ENCODE data around the gene MYO18B. TPM values are rescaled to one million over a fixed set of nuclear protein-coding genes. Genes with fewer than 3 reads are reported as not detected.

The MYO18B gene
- total RNA-seq, 4 donors from 2014 or later, result under 0.01 to 0.50 (median 0.13) TPM

DNA sequence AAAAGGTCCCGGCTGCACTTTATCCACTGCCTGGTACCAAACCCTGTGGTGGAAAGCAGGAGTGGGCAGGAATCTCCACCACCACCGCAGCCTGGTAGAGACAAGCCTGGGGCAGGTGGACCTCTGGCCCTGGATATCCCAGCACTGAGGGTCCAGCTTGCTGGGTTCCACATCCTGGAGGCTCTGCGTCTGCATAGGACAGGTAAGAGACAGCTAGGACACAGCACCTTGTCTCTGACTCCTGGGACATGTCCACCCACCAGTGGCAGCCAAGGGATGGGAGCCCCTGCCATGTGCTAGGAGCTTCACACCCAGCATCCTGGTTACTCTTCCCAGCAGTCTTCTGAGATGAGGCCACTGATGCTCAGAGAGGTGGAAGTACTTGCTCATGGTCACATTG, 105.5 kb downstream of the MYO18B start:
- Histone ChIP-seq H3K36me3 (peaks cover 0 to 31% (median 0%) of the 10 kb centered on the region in 4 donors), H3K4me3 (no peak overlapping the region), H3K4me1 (peaks cover 0 to 4% (median 0%) of the 10 kb centered on the region in 4 donors), H3K27me3 (peaks cover 0 to 17% (median 0%) of the 10 kb centered on the region in 4 donors), H3K9me3 (no peaks in the 10 kb centered on the region), H3K27ac (replicated peaks in 1 of 4) (no peak overlapping the region)
- no peak for DNase-seq (ENCODE audit: extremely low spot score)
- intact Hi-C loops (cut with DNase I), result no loop called here
- 89% methylated on average over 3 of the region's 3 CpGs for WGBS
- no peak for TF ChIP-seq POLR2AphosphoS5 (IDR thresholded peaks at IDR 0.05)
- TF ChIP-seq, protein P1, sequence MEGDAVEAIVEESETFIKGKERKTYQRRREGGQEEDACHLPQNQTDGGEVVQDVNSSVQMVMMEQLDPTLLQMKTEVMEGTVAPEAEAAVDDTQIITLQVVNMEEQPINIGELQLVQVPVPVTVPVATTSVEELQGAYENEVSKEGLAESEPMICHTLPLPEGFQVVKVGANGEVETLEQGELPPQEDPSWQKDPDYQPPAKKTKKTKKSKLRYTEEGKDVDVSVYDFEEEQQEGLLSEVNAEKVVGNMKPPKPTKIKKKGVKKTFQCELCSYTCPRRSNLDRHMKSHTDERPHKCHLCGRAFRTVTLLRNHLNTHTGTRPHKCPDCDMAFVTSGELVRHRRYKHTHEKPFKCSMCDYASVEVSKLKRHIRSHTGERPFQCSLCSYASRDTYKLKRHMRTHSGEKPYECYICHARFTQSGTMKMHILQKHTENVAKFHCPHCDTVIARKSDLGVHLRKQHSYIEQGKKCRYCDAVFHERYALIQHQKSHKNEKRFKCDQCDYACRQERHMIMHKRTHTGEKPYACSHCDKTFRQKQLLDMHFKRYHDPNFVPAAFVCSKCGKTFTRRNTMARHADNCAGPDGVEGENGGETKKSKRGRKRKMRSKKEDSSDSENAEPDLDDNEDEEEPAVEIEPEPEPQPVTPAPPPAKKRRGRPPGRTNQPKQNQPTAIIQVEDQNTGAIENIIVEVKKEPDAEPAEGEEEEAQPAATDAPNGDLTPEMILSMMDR (IDR thresholded peaks at IDR 0.05), result no peak
- no peak for TF ChIP-seq EP300 (IDR thresholded peaks at IDR 0.05)
- TF ChIP-seq POLR2A (IDR thresholded peaks at IDR 0.05; ENCODE audit: low read depth), result no peak

DNA sequence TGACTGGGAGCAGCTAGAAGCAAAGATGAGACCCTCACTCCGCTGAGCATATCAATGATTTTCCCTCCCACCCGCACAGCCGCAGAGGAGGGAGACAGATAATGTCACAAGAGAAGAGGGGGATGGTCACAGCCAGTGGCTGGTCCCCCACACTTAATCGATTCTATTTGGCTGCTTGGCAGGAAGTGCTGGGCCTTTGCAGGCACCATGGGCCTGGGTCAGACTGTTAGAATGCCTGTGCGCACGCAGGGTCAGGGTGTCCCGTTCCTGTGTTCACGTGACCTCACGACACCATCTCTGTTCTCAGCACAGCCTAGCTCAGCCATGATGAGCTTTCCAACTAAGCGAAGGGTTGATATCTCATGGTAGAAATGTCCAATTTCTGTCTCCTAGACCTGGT, 107.0 kb downstream of the MYO18B start:
- H3K27me3 ChIP-seq, result peaks cover 0 to 17% (median 0%) of the 10 kb centered on the region in 4 donors
- H3K36me3 ChIP-seq, result peaks cover 0 to 28% (median 0%) of the 10 kb centered on the region in 4 donors
- DNase-seq (ENCODE audit: extremely low spot score), result no peak
- intact Hi-C loops (cut with DNase I), result no loop called here
- 85% methylated on average over 10 of the region's 10 CpGs for WGBS
- H3K27ac ChIP-seq (replicated peaks in 1 of 4), result no peak overlapping the region
- H3K9me3 ChIP-seq, result no peaks in the 10 kb centered on the region
- peaks cover 0 to 4% (median 0%) of the 10 kb centered on the region in 4 donors for H3K4me1 ChIP-seq
- H3K4me3 ChIP-seq, result no peak overlapping the region
- TF ChIP-seq POLR2AphosphoS5 (IDR thresholded peaks at IDR 0.05) (no peak), EP300 (IDR thresholded peaks at IDR 0.05) (no peak), POLR2A (IDR thresholded peaks at IDR 0.05; ENCODE audit: low read depth) (no peak)
- TF ChIP-seq, protein P1 (IDR thresholded peaks at IDR 0.05), result no peak

DNA sequence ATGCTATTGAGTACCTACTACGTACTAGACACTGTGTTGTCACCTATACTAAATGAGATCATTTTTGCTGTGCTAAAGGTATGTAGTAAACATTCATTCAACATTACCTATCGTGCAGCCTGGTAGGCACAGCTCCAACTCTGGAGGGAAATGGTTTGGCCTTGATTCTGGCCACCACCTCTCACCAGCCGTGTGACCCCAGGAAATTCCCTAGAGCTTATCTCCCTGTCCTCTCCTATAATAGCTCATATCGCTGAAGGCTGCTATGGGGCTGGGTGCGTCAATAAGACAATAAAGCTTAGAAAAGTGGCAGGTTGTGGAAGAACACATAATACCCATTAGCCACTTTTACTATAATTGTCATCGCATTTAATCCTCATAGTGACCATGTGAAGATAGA, 107.5 kb downstream of the MYO18B start:
- H3K27ac ChIP-seq (replicated peaks in 1 of 4), result no peak overlapping the region
- peaks cover 0 to 4% (median 0%) of the 10 kb centered on the region in 4 donors for H3K4me1 ChIP-seq
- DNase-seq (ENCODE audit: extremely low spot score), result no peak
- no peak overlapping the region for H3K4me3 ChIP-seq
- intact Hi-C loops (cut with DNase I), result no loop called here
- peaks cover 0 to 22% (median 0%) of the 10 kb centered on the region in 4 donors for H3K36me3 ChIP-seq
- 79% methylated on average over 6 of the region's 6 CpGs for WGBS
- no peak for TF ChIP-seq EP300 (IDR thresholded peaks at IDR 0.05)
- TF ChIP-seq, protein P1 (IDR thresholded peaks at IDR 0.05), result no peak
- TF ChIP-seq POLR2AphosphoS5 (IDR thresholded peaks at IDR 0.05), result no peak
- no peak for TF ChIP-seq POLR2A (IDR thresholded peaks at IDR 0.05; ENCODE audit: low read depth)
- peaks cover 0 to 17% (median 0%) of the 10 kb centered on the region in 4 donors for H3K27me3 ChIP-seq
- H3K9me3 ChIP-seq, result no peaks in the 10 kb centered on the region

DNA sequence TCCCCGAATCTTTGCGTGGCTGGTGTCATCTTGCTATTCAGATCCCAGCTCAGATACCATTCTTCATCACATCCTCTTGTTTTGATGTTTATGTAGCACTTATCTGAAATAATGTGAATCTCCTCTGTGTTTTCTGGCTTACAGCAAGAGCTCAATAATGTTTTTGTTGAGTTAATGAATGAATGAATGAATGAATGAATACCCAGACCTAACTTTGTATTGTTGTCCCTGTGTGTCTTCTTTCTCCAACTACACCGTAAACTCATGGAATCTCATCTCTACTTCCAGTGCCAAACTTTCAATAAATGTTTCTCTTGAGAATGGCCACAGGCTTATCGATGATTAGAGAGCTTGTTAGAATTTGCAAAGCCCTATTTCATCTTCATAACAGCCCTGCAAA, 110.2 kb downstream of the MYO18B start:
- TF ChIP-seq POLR2AphosphoS5 (IDR thresholded peaks at IDR 0.05) (no peak), POLR2A (IDR thresholded peaks at IDR 0.05; ENCODE audit: low read depth) (no peak), EP300 (IDR thresholded peaks at IDR 0.05) (no peak)
- TF ChIP-seq, protein P1 (IDR thresholded peaks at IDR 0.05), result no peak
- WGBS, result 87% methylated on average over 4 of the region's 4 CpGs
- peaks cover 0 to 21% (median 0%) of the 10 kb centered on the region in 4 donors for H3K27me3 ChIP-seq
- no peaks in the 10 kb centered on the region for H3K9me3 ChIP-seq
- H3K4me3 ChIP-seq, result no peak overlapping the region
- intact Hi-C loops (cut with DNase I), result no loop called here
- no peak for DNase-seq (ENCODE audit: extremely low spot score)
- peaks cover 0 to 4% (median 0%) of the 10 kb centered on the region in 4 donors for H3K4me1 ChIP-seq
- no peak overlapping the region for H3K27ac ChIP-seq (replicated peaks in 1 of 4)
- peaks cover 0 to 11% (median 0%) of the 10 kb centered on the region in 4 donors for H3K36me3 ChIP-seq

DNA sequence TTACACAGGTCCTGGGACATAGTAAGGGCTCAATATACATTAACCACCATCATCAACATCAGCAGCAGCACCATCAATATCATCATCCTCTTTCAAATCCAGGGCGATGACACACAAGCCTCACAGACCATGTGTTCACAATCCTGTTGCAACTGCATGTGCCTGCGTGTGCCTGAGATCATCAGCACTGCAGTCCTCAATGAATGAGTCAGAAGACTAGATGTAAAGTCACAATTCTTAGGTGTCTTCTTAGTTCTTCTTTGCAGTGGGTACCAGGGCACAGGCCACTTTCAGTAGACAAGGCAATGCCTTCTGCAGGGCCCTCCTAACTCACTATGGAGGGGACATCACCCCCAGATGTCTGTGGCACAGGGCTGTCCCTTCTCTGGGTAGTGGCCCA, 111.1 kb downstream of the MYO18B start:
- peaks cover 0 to 21% (median 0%) of the 10 kb centered on the region in 4 donors for H3K27me3 ChIP-seq
- H3K9me3 ChIP-seq, result no peaks in the 10 kb centered on the region
- no peak for DNase-seq (ENCODE audit: extremely low spot score)
- intact Hi-C loops (cut with DNase I), result no loop called here
- TF ChIP-seq, protein P1 (IDR thresholded peaks at IDR 0.05), result no peak
- TF ChIP-seq POLR2AphosphoS5 (IDR thresholded peaks at IDR 0.05) (no peak), EP300 (IDR thresholded peaks at IDR 0.05) (no peak)
- H3K4me1 ChIP-seq, result peaks cover 0 to 4% (median 0%) of the 10 kb centered on the region in 4 donors
- peaks cover 0 to 13% (median 0%) of the 10 kb centered on the region in 4 donors for H3K36me3 ChIP-seq
- no peak overlapping the region for H3K4me3 ChIP-seq
- no peak overlapping the region for H3K27ac ChIP-seq (replicated peaks in 1 of 4)
- WGBS, result 84% methylated on average over 2 of the region's 2 CpGs

Measured in esophagus muscularis mucosa (tissue), 4 donors.